Tibial nerve (tissue), 4 donors: ENCODE results near the gene SHC1.

Source experiments
- EP300 ChIP-seq, 2 donors: sonication (generic); formaldehyde crosslinking; IDR thresholded peaks; one replicate each; pipeline ENCODE4 v1.6.1; 2017; ENCODE audit warnings: antibody characterized with exemption in 2 of 2, mild to moderate bottlenecking in 1 of 2
- POLR2A ChIP-seq, 2 donors: fragments of 450-650 bp; IDR thresholded peaks; one replicate each; pipeline ENCODE4 v1.6.1; 2017; ENCODE audit warnings: antibody characterized with exemption in 2 of 2, mild to moderate bottlenecking in 2 of 2, moderate library complexity in 2 of 2
- TF ChIP-seq, protein P1 (sequence below), 5 experiments: fragments of 200-600 bp in 3 of 5; fragments of 450-650 bp in 2 of 5; sonication (generic) in 3 of 5; IDR thresholded peaks; one replicate each; pipeline ENCODE4 v1.5.1; 2016 to 2019; ENCODE audit warnings: antibody characterized with exemption in 5 of 5, mild to moderate bottlenecking in 3 of 5, moderate library complexity in 2 of 5

DNA sequence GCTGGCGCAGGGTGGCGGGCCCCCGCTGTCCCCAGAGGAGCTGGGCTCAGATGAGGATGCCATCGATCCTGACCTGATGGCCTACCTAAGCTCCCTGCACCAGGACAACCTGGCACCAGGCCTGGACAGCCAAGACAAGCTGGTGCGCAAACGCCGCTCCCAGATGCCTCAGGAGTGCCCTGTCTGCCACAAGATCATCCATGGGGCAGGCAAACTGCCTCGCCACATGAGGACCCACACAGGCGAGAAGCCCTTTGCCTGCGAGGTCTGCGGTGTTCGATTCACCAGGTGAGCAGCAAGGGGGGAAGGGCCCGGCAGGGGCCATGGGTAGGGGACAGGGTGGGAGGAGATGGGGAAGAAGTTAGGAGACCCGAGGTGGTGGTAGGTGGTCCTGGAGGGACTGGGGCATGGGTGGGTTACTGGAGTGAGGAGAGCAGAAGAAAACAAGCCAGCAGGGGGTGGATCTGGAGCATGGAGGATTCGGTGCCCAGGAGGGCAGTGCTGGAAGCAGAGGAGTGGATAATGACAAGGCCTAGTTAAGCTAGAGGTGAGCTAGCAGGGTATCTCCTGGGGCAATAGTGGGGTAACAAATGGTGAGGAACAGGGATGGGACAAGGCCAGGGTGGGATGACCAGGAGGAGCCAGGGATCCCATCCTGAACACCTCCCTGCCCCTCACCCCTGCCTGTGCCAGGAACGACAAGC, 45.1 kb upstream of the SHC1 start:
- TF ChIP-seq POLR2A (IDR thresholded peaks at IDR 0.05): no peak
- TF ChIP-seq, protein P1, sequence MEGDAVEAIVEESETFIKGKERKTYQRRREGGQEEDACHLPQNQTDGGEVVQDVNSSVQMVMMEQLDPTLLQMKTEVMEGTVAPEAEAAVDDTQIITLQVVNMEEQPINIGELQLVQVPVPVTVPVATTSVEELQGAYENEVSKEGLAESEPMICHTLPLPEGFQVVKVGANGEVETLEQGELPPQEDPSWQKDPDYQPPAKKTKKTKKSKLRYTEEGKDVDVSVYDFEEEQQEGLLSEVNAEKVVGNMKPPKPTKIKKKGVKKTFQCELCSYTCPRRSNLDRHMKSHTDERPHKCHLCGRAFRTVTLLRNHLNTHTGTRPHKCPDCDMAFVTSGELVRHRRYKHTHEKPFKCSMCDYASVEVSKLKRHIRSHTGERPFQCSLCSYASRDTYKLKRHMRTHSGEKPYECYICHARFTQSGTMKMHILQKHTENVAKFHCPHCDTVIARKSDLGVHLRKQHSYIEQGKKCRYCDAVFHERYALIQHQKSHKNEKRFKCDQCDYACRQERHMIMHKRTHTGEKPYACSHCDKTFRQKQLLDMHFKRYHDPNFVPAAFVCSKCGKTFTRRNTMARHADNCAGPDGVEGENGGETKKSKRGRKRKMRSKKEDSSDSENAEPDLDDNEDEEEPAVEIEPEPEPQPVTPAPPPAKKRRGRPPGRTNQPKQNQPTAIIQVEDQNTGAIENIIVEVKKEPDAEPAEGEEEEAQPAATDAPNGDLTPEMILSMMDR (IDR thresholded peaks at IDR 0.05): no peak
- no peak for TF ChIP-seq EP300 (IDR thresholded peaks at IDR 0.05)
